Measurements from ENCODE around the gene SMYD3.

GRCh38 chr1:245915406-245915805 is 591.7 kb downstream of the SMYD3 start:
- TF ChIP-seq CTCF (IDR thresholded peaks at IDR 0.05) (no peak), POLR2A (IDR thresholded peaks at IDR 0.05) (no peak)

Data from adrenal gland (tissue), 5 donors.